Breast epithelium (tissue), 3 donors: ENCODE data around the gene METAP1.

Experiments used
- CTCF ChIP-seq, 3 donors: fragments of 450-650 bp; IDR thresholded peaks; one replicate each; pipeline ENCODE4 v1.5.1; 2016 to 2017; ENCODE audit warnings: antibody characterized with exemption in 3 of 3, mild to moderate bottlenecking in 3 of 3, moderate library complexity in 3 of 3
- POLR2A ChIP-seq: fragments of 450-650 bp; IDR thresholded peaks from one replicate; pipeline ENCODE4 v1.6.1; 2016; ENCODE audit warnings: antibody characterized with exemption, mild to moderate bottlenecking, moderate library complexity
- POLR2AphosphoS5 ChIP-seq, 3 donors: sonication (generic); formaldehyde crosslinking; IDR thresholded peaks; one replicate each; pipeline ENCODE4 v1.6.1; 2017; ENCODE audit warnings: antibody characterized with exemption in 3 of 3

GRCh38 chr4:98977557-98977956, 18.0 kb upstream of the METAP1 start:
- TF ChIP-seq CTCF (IDR thresholded peaks at IDR 0.05) (no peak), POLR2A (no peak), POLR2AphosphoS5 (IDR thresholded peaks at IDR 0.05) (no peak)
